Measurements from ENCODE around the gene GARIN6. TPM values are rescaled to one million over a fixed set of nuclear protein-coding genes. Genes with fewer than 3 reads are reported as not detected.

The GARIN6 gene
- total RNA-seq, 2 donors from 2014 or later: not detected

GRCh38 chr12:99627459-99627858 lies 20.1 kb upstream of the GARIN6 start:
- TF ChIP-seq CTCF (conservative IDR thresholded peaks at IDR 0.05): no peak
- Histone ChIP-seq H3K9me3 (ENCODE audit: control insufficient read depth, low read length) (no peaks in the 10 kb centered on the region), H3K9ac (ENCODE audit: extremely low read depth, low read length, poor library complexity, severe bottlenecking) (no peak overlapping the region), H3K27ac (ENCODE audit: low read depth, low read length) (no peak overlapping the region), H3K36me3 (ENCODE audit: control insufficient read depth, insufficient read depth, low read length) (no peaks in the 10 kb centered on the region), H3K4me3 (ENCODE audit: low read length) (no peak overlapping the region), H3K27me3 (ENCODE audit: control insufficient read depth, insufficient read depth, low read length, poor library complexity, severe bottlenecking) (no peaks in the 10 kb centered on the region), H3K4me1 (ENCODE audit: control insufficient read depth, insufficient read depth, low read length) (no peaks in the 10 kb centered on the region)
- Mint-ChIP-seq H3K27me3 (ENCODE audit: insufficient read depth) (no peaks in the 10 kb centered on the region), H3K36me3 (ENCODE audit: low read depth) (no peaks in the 10 kb centered on the region), H3K4me3 (no peak overlapping the region), H3K4me1 (no peaks in the 10 kb centered on the region), H3K9me3 (no peaks in the 10 kb centered on the region), H3K27ac (no peak overlapping the region)
- 100% methylated on average over 1 of the region's 2 CpGs for WGBS, 2 experiments (ENCODE audit: insufficient coverage in 1 of 2, insufficient read length in 1 of 2)
- DNase-seq: no peak

GRCh38 chr12:99644629-99645028 lies 2.9 kb upstream of the GARIN6 start:
- Mint-ChIP-seq H3K36me3 (ENCODE audit: low read depth) (peaks cover 1% of the 10 kb centered on the region), H3K4me1 (no peaks in the 10 kb centered on the region), H3K9me3 (peaks cover under 1% of the 10 kb centered on the region), H3K27me3 (ENCODE audit: insufficient read depth) (no peaks in the 10 kb centered on the region), H3K27ac (no peak overlapping the region), H3K4me3 (no peak overlapping the region)
- WGBS, 2 experiments (ENCODE audit: insufficient coverage in 1 of 2, insufficient read length in 1 of 2): 83% methylated on average over 2 of the region's 2 CpGs; no CpG with 5 or more reads in 1 of the 2 experiments
- peaks cover 8% of the 10 kb centered on the region for H3K36me3 ChIP-seq (ENCODE audit: control insufficient read depth, insufficient read depth, low read length)
- H3K9ac ChIP-seq (ENCODE audit: extremely low read depth, low read length, poor library complexity, severe bottlenecking): no peak overlapping the region
- TF ChIP-seq CTCF (conservative IDR thresholded peaks at IDR 0.05): no peak
- no peaks in the 10 kb centered on the region for H3K9me3 ChIP-seq (ENCODE audit: control insufficient read depth, low read length)
- H3K27ac ChIP-seq (ENCODE audit: low read depth, low read length): no peak overlapping the region
- no peaks in the 10 kb centered on the region for H3K27me3 ChIP-seq (ENCODE audit: control insufficient read depth, insufficient read depth, low read length, poor library complexity, severe bottlenecking)
- H3K4me3 ChIP-seq (ENCODE audit: low read length): no peak overlapping the region
- DNase-seq: no peak
- no peaks in the 10 kb centered on the region for H3K4me1 ChIP-seq (ENCODE audit: control insufficient read depth, insufficient read depth, low read length)

DNA sequence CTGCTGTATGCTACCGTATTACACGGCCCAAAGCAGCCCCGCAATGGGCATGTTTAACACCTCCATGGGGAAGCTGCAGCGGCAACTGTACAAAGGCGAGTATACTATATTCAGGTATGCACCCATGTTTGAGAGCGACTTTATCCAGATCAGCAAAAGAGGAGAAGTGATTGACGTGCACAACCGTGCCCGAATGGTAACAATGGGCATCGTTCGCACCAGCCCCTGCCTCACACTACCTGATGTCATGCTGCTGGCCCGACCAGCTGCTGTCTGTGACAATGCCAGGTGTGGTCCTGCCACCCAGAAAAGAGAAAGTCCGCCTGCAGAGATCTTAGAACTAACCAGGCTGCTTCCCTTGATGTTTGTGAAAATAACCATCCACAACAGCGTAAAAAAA lies 630 bp downstream of the GARIN6 start:
- H3K27me3 ChIP-seq (ENCODE audit: control insufficient read depth, insufficient read depth, low read length, poor library complexity, severe bottlenecking): no peaks in the 10 kb centered on the region
- 95 to 96% methylated on average over 12 to 14 of the region's 14 CpGs for WGBS, 2 experiments (ENCODE audit: insufficient coverage in 1 of 2, insufficient read length in 1 of 2)
- no peak overlapping the region for H3K27ac Mint-ChIP-seq
- H3K9ac ChIP-seq (ENCODE audit: extremely low read depth, low read length, poor library complexity, severe bottlenecking): no peak overlapping the region
- no peak overlapping the region for H3K4me3 ChIP-seq (ENCODE audit: low read length)
- no peaks in the 10 kb centered on the region for H3K27me3 Mint-ChIP-seq (ENCODE audit: insufficient read depth)
- H3K27ac ChIP-seq (ENCODE audit: low read depth, low read length): no peak overlapping the region
- DNase-seq: no peak
- peaks cover 8% of the 10 kb centered on the region for H3K36me3 ChIP-seq (ENCODE audit: control insufficient read depth, insufficient read depth, low read length)
- peaks cover 3% of the 10 kb centered on the region for H3K4me1 ChIP-seq (ENCODE audit: control insufficient read depth, insufficient read depth, low read length)
- no peak for TF ChIP-seq CTCF (conservative IDR thresholded peaks at IDR 0.05)
- H3K9me3 Mint-ChIP-seq: no peaks in the 10 kb centered on the region
- H3K4me3 Mint-ChIP-seq: no peak overlapping the region
- H3K4me1 Mint-ChIP-seq: no peaks in the 10 kb centered on the region
- H3K36me3 Mint-ChIP-seq (ENCODE audit: low read depth): no peaks in the 10 kb centered on the region
- no peaks in the 10 kb centered on the region for H3K9me3 ChIP-seq (ENCODE audit: control insufficient read depth, low read length)
